GM12873 (cell line): ENCODE data around the gene FBXL5.

ENCODE experiments used
- CTCF ChIP-seq: IDR thresholded peaks from 2 replicates; pipeline ENCODE4 v1.5.1; 2012; ENCODE audit warnings: low read depth, mild to moderate bottlenecking, moderate library complexity, low read length, control low read depth; ENCODE audit not compliant: insufficient read depth; ENCODE audit errors: missing control alignments

FBXL5 gene

GRCh38 chr4:15655223-15656037 is at the start of gene FBXL5:
TSS of gene FBXL5 (minus strand) at chr4:15655357. CDS start at chr4:15655287, 70 bp downstream.
- TF ChIP-seq CTCF, result no peak

- no peak for TF ChIP-seq CTCF
Observed at GRCh38 chr4:15704129-15704528, 49.0 kb upstream of the FBXL5 start.

- no peak for TF ChIP-seq CTCF
Observed at GRCh38 chr4:15703439-15703838, 48.3 kb upstream of the FBXL5 start.

- TF ChIP-seq CTCF, result no peak
Observed at GRCh38 chr4:15702941-15703403, 47.8 kb upstream of the FBXL5 start, which contains the start of gene BST1. TSS of gene BST1 (plus strand) at chr4:15703065. CDS start at chr4:15703145, 80 bp downstream.

- no peak for TF ChIP-seq CTCF
Observed at GRCh38 chr4:15696866-15697265, 41.7 kb upstream of the FBXL5 start.

- no peak for TF ChIP-seq CTCF
Observed at GRCh38 chr4:15695729-15696128, 40.6 kb upstream of the FBXL5 start.

GRCh38 chr4:15695240-15695699 is 40.1 kb upstream of the FBXL5 start:
- no peak for TF ChIP-seq CTCF
